Body of pancreas (tissue), 4 donors: ENCODE data around the gene GLIS1.

Experiments
- POLR2A ChIP-seq, 3 donors: fragments of 450-650 bp; IDR thresholded peaks; one replicate each; pipeline ENCODE4 v1.6.1; 2016; ENCODE audit warnings: antibody characterized with exemption in 3 of 3, mild to moderate bottlenecking in 2 of 3
- TF ChIP-seq, protein P1 (sequence below), 7 experiments: fragments of 450-650 bp in 4 of 7; fragments of 200-600 bp in 3 of 7; sonication (generic) in 3 of 7; IDR thresholded peaks; one replicate each; pipeline ENCODE4 v1.5.1; 2016 to 2019; ENCODE audit warnings: antibody characterized with exemption in 7 of 7

DNA sequence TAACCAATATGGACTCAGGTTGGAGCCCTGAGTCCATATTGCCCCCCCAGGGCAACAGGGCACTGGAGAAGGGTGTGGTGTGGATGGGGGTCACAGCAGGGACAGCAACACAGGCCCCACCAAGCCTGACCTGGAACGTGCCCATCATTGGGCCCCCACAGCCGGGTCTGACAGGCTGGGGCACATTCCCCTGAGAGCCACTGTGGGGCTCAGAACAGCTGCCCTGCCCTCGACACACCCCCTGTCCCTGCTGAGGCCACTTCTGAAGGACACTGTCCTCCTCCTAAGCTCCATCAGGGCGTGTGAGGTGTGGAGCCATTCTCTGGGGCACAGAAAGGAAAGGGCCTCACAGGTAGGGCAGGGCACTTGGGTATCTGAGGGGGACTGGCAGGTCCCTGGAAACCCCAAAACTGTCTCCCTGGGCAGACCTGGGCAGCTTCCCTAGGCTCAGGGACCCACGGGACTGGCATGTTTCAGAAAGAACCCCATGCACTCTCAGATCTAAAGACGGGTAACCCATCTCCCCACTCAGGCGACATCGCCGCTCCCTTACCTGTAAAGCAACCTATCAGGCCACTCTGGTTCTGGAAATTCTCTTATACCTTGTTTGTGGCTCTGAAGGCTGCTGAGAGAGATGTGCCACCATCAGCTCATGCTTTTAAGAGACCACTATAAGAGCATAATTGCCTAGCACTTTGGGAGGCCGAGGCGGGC, 184.2 kb downstream of the GLIS1 start:
- TF ChIP-seq, protein P1, sequence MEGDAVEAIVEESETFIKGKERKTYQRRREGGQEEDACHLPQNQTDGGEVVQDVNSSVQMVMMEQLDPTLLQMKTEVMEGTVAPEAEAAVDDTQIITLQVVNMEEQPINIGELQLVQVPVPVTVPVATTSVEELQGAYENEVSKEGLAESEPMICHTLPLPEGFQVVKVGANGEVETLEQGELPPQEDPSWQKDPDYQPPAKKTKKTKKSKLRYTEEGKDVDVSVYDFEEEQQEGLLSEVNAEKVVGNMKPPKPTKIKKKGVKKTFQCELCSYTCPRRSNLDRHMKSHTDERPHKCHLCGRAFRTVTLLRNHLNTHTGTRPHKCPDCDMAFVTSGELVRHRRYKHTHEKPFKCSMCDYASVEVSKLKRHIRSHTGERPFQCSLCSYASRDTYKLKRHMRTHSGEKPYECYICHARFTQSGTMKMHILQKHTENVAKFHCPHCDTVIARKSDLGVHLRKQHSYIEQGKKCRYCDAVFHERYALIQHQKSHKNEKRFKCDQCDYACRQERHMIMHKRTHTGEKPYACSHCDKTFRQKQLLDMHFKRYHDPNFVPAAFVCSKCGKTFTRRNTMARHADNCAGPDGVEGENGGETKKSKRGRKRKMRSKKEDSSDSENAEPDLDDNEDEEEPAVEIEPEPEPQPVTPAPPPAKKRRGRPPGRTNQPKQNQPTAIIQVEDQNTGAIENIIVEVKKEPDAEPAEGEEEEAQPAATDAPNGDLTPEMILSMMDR (IDR thresholded peaks at IDR 0.05): no peak
- TF ChIP-seq POLR2A (IDR thresholded peaks at IDR 0.05): no peak
